LNCAP (cell line): ENCODE data around the gene LVRN.

Source experiments
- CTCF ChIP-seq: fragments of 450-650 bp; IDR thresholded peaks from 2 replicates; pipeline ENCODE4 v1.5.1; 2017; ENCODE audit warnings: mild to moderate bottlenecking

Gene LVRN, protein sequence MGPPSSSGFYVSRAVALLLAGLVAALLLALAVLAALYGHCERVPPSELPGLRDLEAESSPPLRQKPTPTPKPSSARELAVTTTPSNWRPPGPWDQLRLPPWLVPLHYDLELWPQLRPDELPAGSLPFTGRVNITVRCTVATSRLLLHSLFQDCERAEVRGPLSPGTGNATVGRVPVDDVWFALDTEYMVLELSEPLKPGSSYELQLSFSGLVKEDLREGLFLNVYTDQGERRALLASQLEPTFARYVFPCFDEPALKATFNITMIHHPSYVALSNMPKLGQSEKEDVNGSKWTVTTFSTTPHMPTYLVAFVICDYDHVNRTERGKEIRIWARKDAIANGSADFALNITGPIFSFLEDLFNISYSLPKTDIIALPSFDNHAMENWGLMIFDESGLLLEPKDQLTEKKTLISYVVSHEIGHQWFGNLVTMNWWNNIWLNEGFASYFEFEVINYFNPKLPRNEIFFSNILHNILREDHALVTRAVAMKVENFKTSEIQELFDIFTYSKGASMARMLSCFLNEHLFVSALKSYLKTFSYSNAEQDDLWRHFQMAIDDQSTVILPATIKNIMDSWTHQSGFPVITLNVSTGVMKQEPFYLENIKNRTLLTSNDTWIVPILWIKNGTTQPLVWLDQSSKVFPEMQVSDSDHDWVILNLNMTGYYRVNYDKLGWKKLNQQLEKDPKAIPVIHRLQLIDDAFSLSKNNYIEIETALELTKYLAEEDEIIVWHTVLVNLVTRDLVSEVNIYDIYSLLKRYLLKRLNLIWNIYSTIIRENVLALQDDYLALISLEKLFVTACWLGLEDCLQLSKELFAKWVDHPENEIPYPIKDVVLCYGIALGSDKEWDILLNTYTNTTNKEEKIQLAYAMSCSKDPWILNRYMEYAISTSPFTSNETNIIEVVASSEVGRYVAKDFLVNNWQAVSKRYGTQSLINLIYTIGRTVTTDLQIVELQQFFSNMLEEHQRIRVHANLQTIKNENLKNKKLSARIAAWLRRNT

DNA sequence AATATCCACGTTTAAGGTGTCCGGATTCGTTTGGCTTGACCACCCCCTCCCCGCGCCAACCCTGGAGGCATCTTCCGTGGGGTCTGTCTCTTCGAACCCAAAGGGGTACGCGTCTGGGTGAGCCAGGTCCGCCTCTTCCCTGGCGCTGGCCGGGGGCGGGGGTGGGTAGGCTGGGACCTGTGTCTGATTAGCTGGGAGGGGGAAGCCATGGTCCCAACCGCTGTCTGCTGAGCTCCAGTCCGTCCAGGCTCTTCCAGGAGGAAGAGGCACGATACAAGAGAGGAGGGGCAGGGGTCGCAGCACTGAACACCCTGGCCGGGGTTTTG, at the start of gene LVRN:
TSS of gene LVRN (plus strand) at position 237 of the 326 bp plus-strand sequence. CDS start 143 bp downstream, outside the sequence.
- TF ChIP-seq CTCF: no peak

DNA sequence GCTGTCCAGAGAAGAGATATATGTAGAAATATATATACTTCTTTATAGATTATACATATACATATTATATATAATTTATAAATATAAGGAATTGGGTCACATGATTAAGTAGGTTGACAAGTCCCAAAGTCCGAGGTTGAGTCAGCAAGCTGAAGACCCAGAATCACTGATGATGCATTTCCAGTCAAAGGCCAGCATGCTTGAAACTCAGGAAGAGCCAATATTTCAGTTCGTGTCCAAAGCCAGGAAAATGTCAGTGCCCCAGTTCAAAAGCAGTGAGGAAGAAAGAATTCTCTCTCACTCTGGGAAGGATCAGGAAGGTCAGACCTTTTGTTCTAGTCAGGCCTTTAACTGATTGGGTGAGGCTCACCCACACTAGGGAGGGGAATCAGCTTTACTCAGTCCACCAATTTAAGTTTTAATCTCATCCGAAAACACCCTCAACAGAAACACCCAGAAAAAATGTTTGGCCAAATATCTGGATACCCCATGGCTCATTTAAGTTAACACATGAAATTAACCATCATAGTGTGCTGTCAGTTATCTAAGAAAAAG, 42.0 kb upstream of the LVRN start:
- TF ChIP-seq CTCF: no peak

DNA sequence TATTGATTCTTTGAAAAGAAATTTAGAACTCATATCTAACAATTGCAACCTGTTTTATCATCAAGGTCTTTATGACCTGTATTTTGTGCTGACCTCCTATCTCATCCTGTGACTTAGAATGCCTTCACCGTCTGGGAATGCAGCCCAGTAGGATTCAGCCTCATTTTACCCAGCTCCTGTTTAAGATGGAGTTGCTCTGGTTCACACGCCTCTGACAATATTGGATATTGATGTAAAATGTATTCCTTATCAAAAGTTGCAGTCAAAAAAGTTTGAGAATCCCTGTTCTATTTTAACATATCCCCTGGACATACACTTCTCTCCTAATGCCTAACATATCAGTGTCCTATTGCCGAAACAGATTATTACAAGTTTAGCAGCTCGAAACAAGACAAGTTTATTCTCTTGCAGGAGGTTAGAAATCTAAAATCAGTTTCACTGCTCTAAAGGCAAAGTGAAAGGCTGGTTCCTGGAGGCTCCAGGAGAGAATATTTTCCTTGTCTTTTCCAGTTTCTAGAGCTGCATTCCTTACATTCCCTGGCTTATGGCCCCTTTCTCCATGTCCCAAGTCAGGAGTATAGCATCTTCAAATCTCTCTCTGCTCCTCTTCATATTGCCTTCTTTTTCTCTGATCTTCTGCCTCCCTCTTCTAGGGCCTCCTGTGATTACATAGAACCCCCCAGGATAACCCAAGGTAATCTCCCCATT, 31.5 kb upstream of the LVRN start:
- TF ChIP-seq CTCF: no peak

GRCh38 chr5:115932991-115933390, 29.3 kb upstream of the LVRN start:
- no peak for TF ChIP-seq CTCF

GRCh38 chr5:115934388-115934974, 27.8 kb upstream of the LVRN start:
- no peak for TF ChIP-seq CTCF

DNA sequence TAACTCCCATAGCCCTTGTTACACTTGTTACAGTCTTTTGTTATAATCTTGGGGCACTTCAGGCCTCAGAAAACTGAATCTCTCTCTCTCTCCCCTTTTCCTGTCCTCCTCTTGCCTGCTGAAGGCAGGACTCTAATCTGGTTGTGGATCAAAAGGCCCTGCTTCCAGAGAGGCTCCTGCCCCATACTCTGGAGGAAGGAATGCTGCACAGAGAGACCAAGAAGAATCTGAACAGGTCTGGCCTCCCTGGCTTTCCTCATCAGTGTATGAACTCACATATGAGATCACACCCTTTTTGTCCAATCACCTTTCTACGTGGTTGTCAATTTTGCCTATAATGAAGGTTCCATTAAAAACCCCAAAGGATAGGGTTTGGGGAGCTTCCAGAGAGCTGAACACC, 26.2 kb upstream of the LVRN start:
- no peak for TF ChIP-seq CTCF

DNA sequence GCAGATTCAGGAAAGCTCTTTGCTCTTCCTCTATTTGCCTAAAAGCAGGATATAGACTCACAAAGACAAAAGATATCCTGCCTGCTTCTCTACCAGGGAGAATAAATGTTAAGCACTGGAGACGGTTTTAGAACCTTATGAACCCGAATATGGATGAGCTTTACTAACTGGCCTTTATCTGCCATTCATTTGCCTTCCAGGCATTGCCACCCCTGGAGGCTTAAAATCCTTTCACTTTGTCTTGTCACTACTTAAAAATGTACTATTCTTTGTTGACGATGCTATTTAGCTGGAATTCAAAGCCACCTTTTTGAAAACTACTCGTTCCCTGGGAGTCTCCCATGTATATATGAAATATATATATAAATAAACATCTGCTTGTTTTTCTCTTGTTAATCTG, 23.2 kb upstream of the LVRN start:
- no peak for TF ChIP-seq CTCF
